Measurements from ENCODE around the gene PSMC3IP.

DNA sequence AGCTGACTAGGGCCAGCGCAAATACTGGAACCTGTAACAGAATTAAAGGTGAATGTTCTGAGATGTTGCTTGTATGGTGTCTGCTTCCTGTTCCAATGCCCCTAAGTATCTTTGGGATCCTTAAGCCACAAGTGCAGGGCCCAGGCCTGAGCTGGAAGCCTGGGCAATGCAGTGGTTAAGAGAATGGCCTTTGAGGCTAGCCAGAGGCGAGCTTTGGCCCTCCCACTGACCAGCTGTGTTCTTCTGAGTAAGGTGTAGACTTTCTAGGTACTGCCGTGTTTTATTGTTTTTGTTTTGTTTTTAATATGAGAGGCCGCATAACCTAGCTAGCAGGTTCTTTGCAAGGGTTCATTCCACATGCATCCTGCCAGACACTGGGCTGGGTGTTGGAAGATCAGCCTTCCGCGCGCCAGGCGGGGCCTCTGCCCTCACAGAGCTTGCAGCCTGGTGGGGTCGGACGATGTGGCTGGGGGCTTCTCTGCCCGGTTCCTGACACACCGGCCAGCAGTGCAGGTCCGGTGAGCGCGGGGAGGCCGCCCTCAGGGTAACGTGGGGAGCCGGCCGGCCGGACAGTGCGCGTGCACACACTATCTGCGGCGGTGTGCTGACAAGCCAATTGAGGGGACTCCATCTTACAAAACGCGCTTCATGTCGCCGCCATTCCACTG, 11.2 kb downstream of the PSMC3IP start:
- TF ChIP-seq, protein P1, sequence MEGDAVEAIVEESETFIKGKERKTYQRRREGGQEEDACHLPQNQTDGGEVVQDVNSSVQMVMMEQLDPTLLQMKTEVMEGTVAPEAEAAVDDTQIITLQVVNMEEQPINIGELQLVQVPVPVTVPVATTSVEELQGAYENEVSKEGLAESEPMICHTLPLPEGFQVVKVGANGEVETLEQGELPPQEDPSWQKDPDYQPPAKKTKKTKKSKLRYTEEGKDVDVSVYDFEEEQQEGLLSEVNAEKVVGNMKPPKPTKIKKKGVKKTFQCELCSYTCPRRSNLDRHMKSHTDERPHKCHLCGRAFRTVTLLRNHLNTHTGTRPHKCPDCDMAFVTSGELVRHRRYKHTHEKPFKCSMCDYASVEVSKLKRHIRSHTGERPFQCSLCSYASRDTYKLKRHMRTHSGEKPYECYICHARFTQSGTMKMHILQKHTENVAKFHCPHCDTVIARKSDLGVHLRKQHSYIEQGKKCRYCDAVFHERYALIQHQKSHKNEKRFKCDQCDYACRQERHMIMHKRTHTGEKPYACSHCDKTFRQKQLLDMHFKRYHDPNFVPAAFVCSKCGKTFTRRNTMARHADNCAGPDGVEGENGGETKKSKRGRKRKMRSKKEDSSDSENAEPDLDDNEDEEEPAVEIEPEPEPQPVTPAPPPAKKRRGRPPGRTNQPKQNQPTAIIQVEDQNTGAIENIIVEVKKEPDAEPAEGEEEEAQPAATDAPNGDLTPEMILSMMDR (conservative IDR thresholded peaks at IDR 0.05; ENCODE audit: low read depth, low read length), result no peak
- no peak for TF ChIP-seq EZH2 (IDR thresholded peaks at IDR 0.05; ENCODE audit: borderline replicate concordance, low read depth, low read length, poor library complexity, severe bottlenecking)
